Measurements from ENCODE around the gene EVA1B.

Gene EVA1B

GRCh38 chr1:36323636-36324352, at the start of gene EVA1B:
EVA1B (minus strand) TSS chr1:36323645; CDS start chr1:36323037, 608 bp downstream.
- peak; percentile 71 for DNase-seq

- DNase-seq: no peak
Observed at GRCh38 chr1:36372617-36373016, 49.2 kb upstream of the EVA1B start.

GRCh38 chr1:36369061-36369861, 45.8 kb upstream of the EVA1B start:
- DNase-seq: peak; percentile 89

GRCh38 chr1:36367798-36368197, 44.4 kb upstream of the EVA1B start:
- no peak for DNase-seq

- DNase-seq: no peak
Observed at GRCh38 chr1:36367066-36367465, 43.6 kb upstream of the EVA1B start.

GRCh38 chr1:36366091-36366661, 42.7 kb upstream of the EVA1B start:
- peak; percentile 49 for DNase-seq

GRCh38 chr1:36365381-36365780, 41.9 kb upstream of the EVA1B start:
- no peak for DNase-seq

GRCh38 chr1:36359911-36360550, 36.6 kb upstream of the EVA1B start:
- DNase-seq: peak; percentile 31

GRCh38 chr1:36359383-36359782, 35.9 kb upstream of the EVA1B start:
- no peak for DNase-seq

- no peak for DNase-seq
Observed at GRCh38 chr1:36358514-36359084, 35.2 kb upstream of the EVA1B start.

- DNase-seq: no peak
Observed at GRCh38 chr1:36355811-36356210, 32.4 kb upstream of the EVA1B start.

GRCh38 chr1:36354486-36354885, 31.0 kb upstream of the EVA1B start:
- no peak for DNase-seq

- DNase-seq: no peak
Observed at GRCh38 chr1:36352910-36353878, 29.7 kb upstream of the EVA1B start.

GRCh38 chr1:36352125-36352909, 28.9 kb upstream of the EVA1B start:
- DNase-seq: no peak

GRCh38 chr1:36351227-36351977, 28.0 kb upstream of the EVA1B start:
- DNase-seq: no peak

- peak; percentile 65 for DNase-seq
Observed at GRCh38 chr1:36350659-36351226, 27.3 kb upstream of the EVA1B start.

- DNase-seq: no peak
Observed at GRCh38 chr1:36349839-36350238, 26.4 kb upstream of the EVA1B start.

GRCh38 chr1:36349241-36349671, 25.8 kb upstream of the EVA1B start:
- peak; percentile 32 for DNase-seq

- DNase-seq: no peak
Observed at GRCh38 chr1:36346741-36347370, 23.4 kb upstream of the EVA1B start.

Data from stimulated activated CD4-positive, alpha-beta T cell treated with anti-CD3 and anti-CD28 coated beads, Interleukin-15, amount 100 ng/mL, for 24 hours (primary cell).